ENCODE measurements around the gene ZNF850. TPM values are rescaled to one million over a fixed set of nuclear protein-coding genes. Genes with fewer than 3 reads are reported as not detected.
"Not testable (repeated sequence)": the region's sequence is repeated elsewhere in the genome, so short reads cannot be mapped to it uniquely, and the experiment has no call there.

The ZNF850 gene
- total RNA-seq, 1 experiment from 2014 or later = 4.0 TPM

DNA sequence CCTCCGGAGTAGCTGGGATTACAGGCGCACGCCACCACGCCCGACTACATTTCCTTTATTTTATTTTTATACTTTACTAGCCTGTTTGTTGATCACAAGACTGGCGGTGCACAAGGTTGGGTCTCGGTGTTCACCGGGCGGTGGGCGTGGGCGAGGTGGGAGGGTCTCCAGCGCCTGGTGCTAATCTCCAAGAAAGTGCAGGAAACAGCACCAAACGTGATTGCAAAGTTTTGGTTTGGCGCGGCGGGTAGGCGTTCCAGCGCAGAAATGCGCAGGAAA, 24.0 kb upstream of the ZNF850 start:
- CTCF ChIA-PET = no interaction called here
- no peak overlapping the region for H3K27ac ChIP-seq
- intact Hi-C loops (cut with micrococcal nuclease; ENCODE audit: unreplicated experiment) = loop anchor here (5.0 kb wide), 1 partner anchor 669 kb away; no protein-coding TSS in a partner anchor

GRCh38 chr19:36791420-36792141, 19.0 kb upstream of the ZNF850 start:
- H3K9me2 ChIP-seq (ENCODE audit: insufficient read depth); H3K4me2 ChIP-seq; H3K36me3 ChIP-seq (ENCODE audit: low read depth); H3K79me2 ChIP-seq (ENCODE audit: low read depth); H3K27me3 ChIP-seq (ENCODE audit: insufficient read depth, low read depth); CTCF ChIA-PET; H2AFZ ChIP-seq; H3F3A ChIP-seq (ENCODE audit: insufficient read depth, low read depth); H3K27ac ChIP-seq; BruUV-seq (replicated peaks); H3K4me3 ChIP-seq; H4K20me1 ChIP-seq (ENCODE audit: insufficient read depth); intact Hi-C loops (cut with micrococcal nuclease; ENCODE audit: unreplicated experiment); H3K4me1 ChIP-seq (replicated peaks; ENCODE audit: insufficient read depth): not testable (repeated sequence)
- peak in 1 of 2 experiments; percentile 17 for DNase-seq
- POLR2A ChIA-PET (ENCODE audit: unreplicated experiment) = interaction anchor here (0.6 kb wide), 1 partner anchor 46 kb away, joined by 5 read pairs; no protein-coding TSS in a partner anchor
- peaks cover 10% of the 10 kb centered on the region for H3K9me3 ChIP-seq (ENCODE audit: insufficient read depth, low read depth)

More for the DNA sequence above, 24.0 kb upstream of the ZNF850 start:
- no TSS peak for BruUV-seq (replicated peaks)
- peaks cover 18% of the 10 kb centered on the region for H3K9me3 ChIP-seq (ENCODE audit: insufficient read depth, low read depth)
- no peak for TF ChIP-seq EZH2 (IDR thresholded peaks at IDR 0.05; ENCODE audit: low read depth)
- TF ChIP-seq, protein P1, sequence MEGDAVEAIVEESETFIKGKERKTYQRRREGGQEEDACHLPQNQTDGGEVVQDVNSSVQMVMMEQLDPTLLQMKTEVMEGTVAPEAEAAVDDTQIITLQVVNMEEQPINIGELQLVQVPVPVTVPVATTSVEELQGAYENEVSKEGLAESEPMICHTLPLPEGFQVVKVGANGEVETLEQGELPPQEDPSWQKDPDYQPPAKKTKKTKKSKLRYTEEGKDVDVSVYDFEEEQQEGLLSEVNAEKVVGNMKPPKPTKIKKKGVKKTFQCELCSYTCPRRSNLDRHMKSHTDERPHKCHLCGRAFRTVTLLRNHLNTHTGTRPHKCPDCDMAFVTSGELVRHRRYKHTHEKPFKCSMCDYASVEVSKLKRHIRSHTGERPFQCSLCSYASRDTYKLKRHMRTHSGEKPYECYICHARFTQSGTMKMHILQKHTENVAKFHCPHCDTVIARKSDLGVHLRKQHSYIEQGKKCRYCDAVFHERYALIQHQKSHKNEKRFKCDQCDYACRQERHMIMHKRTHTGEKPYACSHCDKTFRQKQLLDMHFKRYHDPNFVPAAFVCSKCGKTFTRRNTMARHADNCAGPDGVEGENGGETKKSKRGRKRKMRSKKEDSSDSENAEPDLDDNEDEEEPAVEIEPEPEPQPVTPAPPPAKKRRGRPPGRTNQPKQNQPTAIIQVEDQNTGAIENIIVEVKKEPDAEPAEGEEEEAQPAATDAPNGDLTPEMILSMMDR (conservative IDR thresholded peaks at IDR 0.05) = no peak
- H3K4me2 ChIP-seq = peak overlapping the region; percentile 40; the same call in 1 of the 2 replicates
- H4K20me1 ChIP-seq (ENCODE audit: insufficient read depth) = no peaks in the 10 kb centered on the region
- POLR2A ChIA-PET (ENCODE audit: unreplicated experiment) = no interaction called here
- H3K36me3 ChIP-seq (ENCODE audit: low read depth) = no peaks in the 10 kb centered on the region
- H3K79me2 ChIP-seq (ENCODE audit: low read depth) = no peaks in the 10 kb centered on the region
- no peaks in the 10 kb centered on the region for H3F3A ChIP-seq (ENCODE audit: insufficient read depth, low read depth)
- DNase-seq = no peak
- no peaks in the 10 kb centered on the region for H3K4me1 ChIP-seq (replicated peaks; ENCODE audit: insufficient read depth)
- peak overlapping the region; percentile 51; the same call in 1 of the 2 replicates for H3K4me3 ChIP-seq
- H3K9me2 ChIP-seq (ENCODE audit: insufficient read depth) = no peaks in the 10 kb centered on the region
- no peak overlapping the region for H2AFZ ChIP-seq
- H3K27me3 ChIP-seq (ENCODE audit: insufficient read depth, low read depth) = no peaks in the 10 kb centered on the region

DNA sequence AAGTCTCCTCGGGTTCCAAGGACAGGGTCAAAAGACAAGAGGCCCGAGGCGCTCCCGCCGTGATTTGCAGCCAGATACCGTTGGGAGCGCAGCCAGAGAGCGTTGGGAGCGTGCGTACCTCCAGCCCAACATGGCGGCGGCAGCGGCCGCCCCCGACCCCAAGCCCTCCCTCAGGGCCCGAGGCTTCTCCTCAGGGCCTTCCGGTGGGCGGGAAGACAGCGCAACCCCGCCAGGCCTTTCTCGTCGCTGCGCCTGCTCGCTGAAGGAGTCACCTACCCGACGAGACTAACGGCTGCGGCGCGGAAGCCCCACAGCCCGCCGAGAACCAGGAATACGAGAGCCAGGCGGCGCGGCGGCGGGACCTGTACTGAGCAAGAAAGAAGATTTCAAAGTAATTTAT, 3.2 kb upstream of the ZNF850 start:
- intact Hi-C loops (cut with micrococcal nuclease; ENCODE audit: unreplicated experiment) = loop anchor here (10.0 kb wide), 1 partner anchor 561 kb away; the partner anchor contains the start of genes ZNF146 and ZNF565

More for the DNA sequence above, 3.2 kb upstream of the ZNF850 start:
- Histone ChIP-seq H3K4me3 (no peak overlapping the region), H3F3A (ENCODE audit: insufficient read depth, low read depth) (no peaks in the 10 kb centered on the region; the same call in 1 of the 2 replicates), H3K27me3 (ENCODE audit: insufficient read depth, low read depth) (no peaks in the 10 kb centered on the region), H3K4me1 (replicated peaks; ENCODE audit: insufficient read depth) (no peaks in the 10 kb centered on the region), H3K79me2 (ENCODE audit: low read depth) (no peaks in the 10 kb centered on the region), H2AFZ (no peak overlapping the region), H3K27ac (no peak overlapping the region), H3K9me3 (ENCODE audit: insufficient read depth, low read depth) (peaks cover 8% of the 10 kb centered on the region; the same call in 1 of the 2 replicates), H3K9me2 (ENCODE audit: insufficient read depth) (no peaks in the 10 kb centered on the region), H4K20me1 (ENCODE audit: insufficient read depth) (no peaks in the 10 kb centered on the region), H3K36me3 (ENCODE audit: low read depth) (no peaks in the 10 kb centered on the region), H3K4me2 (no peak overlapping the region)
- ChIA-PET CTCF (no interaction called here), POLR2A (ENCODE audit: unreplicated experiment) (no interaction called here)
- no peak for TF ChIP-seq EZH2 (IDR thresholded peaks at IDR 0.05; ENCODE audit: low read depth)
- TF ChIP-seq, protein P1 (conservative IDR thresholded peaks at IDR 0.05) = no peak
- no peak for DNase-seq
- no TSS peak for BruUV-seq (replicated peaks)
